Stimulated activated memory B cell treated with anti-CD40 and anti-IgM and Interleukin-4, amounts not matched to agents 10 μg/mL and 1 μg/mL and 100 μg/mL, for 72 hours (primary cell): ENCODE data around the gene PITPNB.

ENCODE experiments used
- ATAC-seq: fragments of 150-1000 bp; cut with Tn5 transposase; 2 replicates; pipeline ENCODE4 v1.10.0; 2021
- H3K27ac Mint-ChIP-seq: one replicate; pipeline ENCODE4 v1.8.0; 2022; ENCODE audit warnings: mild to moderate bottlenecking, mixed read lengths
- H3K27me3 Mint-ChIP-seq: one replicate; pipeline ENCODE4 v1.8.0; 2022; ENCODE audit warnings: mixed read lengths
- H3K36me3 Mint-ChIP-seq: one replicate; pipeline ENCODE4 v1.8.0; 2022; ENCODE audit warnings: mixed read lengths
- H3K4me1 Mint-ChIP-seq: one replicate; pipeline ENCODE4 v1.8.0; 2022; ENCODE audit warnings: mixed read lengths
- H3K4me3 Mint-ChIP-seq: one replicate; pipeline ENCODE4 v1.8.0; 2022; ENCODE audit warnings: mild to moderate bottlenecking, moderate library complexity, mixed read lengths
- H3K9me3 Mint-ChIP-seq: one replicate; pipeline ENCODE4 v1.8.0; 2022; ENCODE audit warnings: mixed read lengths

PITPNB gene

DNA sequence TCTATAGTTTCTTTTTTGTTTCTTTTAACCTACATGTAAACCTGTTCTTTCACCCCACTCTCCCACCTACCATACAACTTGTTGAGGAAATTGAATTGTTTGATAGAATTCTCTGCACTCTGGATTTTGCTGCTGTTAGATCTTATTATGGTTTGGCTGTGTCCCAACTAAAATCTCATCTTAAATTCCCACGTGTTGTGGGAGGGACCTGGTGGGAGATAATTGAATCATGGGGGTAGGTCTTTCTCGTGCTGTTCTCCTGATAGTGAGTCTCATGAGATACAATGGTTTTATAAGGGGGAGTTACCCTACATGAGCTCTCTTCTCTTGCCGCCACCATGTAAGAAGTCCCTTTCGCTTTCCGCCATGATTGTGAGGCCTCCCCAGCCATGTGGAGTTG, 15.0 kb upstream of the PITPNB start:
- Mint-ChIP-seq H3K36me3 (no peaks in the 10 kb centered on the region), H3K4me1 (no peaks in the 10 kb centered on the region), H3K9me3 (no peaks in the 10 kb centered on the region), H3K27me3 (no peaks in the 10 kb centered on the region), H3K27ac (no peak overlapping the region), H3K4me3 (no peak overlapping the region)
- ATAC-seq, result no peak

GRCh38 chr22:27933186-27933983, 14.3 kb upstream of the PITPNB start:
- H3K36me3 Mint-ChIP-seq, result no peaks in the 10 kb centered on the region
- H3K27ac Mint-ChIP-seq, result no peak overlapping the region
- no peaks in the 10 kb centered on the region for H3K9me3 Mint-ChIP-seq

DNA sequence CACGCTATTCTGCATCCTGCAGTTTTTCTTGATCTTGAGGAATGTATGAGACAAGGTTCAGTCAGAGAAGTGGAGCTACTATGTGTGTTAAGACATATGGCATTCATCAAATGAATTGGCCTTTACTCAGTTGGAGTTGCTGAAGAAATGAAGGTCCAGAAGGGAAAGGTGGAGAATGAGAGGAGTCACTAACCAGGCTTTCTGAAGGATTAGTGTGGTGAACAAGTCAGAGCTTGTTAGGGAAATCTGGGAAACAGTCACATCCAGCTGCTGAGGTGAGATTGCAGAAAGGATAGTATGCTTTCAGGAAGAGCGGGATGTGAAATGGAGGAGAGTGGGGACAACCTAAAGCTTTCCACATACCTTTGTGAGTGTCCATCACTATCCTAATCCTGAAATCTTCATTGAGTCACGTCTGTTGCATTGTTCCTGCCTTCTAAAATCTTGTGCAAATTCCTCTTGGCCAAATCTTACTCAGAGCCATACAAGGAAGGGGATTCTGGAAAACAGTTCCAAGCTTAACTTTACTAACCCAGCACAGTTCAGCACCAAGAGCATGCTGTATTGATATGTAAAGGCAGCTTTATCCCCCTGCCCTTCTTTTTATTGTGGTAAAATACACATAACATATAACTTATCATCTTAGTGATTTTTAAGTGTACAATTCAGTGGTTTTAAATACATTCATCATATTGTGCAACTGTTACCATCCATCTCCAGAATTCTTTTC, 11.4 kb upstream of the PITPNB start:
- ATAC-seq, result no peak
- H3K36me3 Mint-ChIP-seq, result no peaks in the 10 kb centered on the region
- H3K4me1 Mint-ChIP-seq, result peaks cover 9% of the 10 kb centered on the region
- no peak overlapping the region for H3K27ac Mint-ChIP-seq
- no peaks in the 10 kb centered on the region for H3K27me3 Mint-ChIP-seq
- no peaks in the 10 kb centered on the region for H3K9me3 Mint-ChIP-seq
- no peak overlapping the region for H3K4me3 Mint-ChIP-seq

More at GRCh38 chr22:27933186-27933983, 14.3 kb upstream of the PITPNB start:
- no peak for ATAC-seq
- Mint-ChIP-seq H3K27me3 (no peaks in the 10 kb centered on the region), H3K4me3 (no peak overlapping the region), H3K4me1 (no peaks in the 10 kb centered on the region)

DNA sequence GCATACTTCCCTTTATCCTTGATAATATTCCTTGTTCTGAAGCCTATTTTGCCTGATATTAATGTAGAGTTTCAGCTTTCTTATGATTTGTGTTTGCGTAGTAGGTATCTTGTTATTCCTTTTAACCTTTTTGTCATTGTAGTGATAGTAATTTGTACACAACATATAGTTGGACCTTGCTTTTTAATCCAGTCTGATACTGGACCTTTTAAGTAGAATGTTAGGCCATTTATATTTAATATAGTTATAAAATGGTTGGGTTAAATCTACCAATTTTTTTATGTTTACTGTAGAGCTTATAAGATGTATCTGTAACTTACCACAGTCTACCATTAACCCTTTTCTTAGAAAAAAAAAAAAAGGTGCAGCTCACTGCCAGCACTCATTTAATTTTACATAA, 8.6 kb upstream of the PITPNB start:
- no peaks in the 10 kb centered on the region for H3K9me3 Mint-ChIP-seq
- peaks cover 11% of the 10 kb centered on the region for H3K4me1 Mint-ChIP-seq
- no peak overlapping the region for H3K27ac Mint-ChIP-seq
- ATAC-seq, result no peak
- peaks cover 6% of the 10 kb centered on the region for H3K36me3 Mint-ChIP-seq
- H3K4me3 Mint-ChIP-seq, result no peak overlapping the region
- no peaks in the 10 kb centered on the region for H3K27me3 Mint-ChIP-seq

- H3K4me1 Mint-ChIP-seq, result peaks cover 22% of the 10 kb centered on the region
- ATAC-seq, result no peak
- no peaks in the 10 kb centered on the region for H3K9me3 Mint-ChIP-seq
- peaks cover 6% of the 10 kb centered on the region for H3K36me3 Mint-ChIP-seq
- H3K27ac Mint-ChIP-seq, result peak overlapping the region; percentile 55
- H3K4me3 Mint-ChIP-seq, result no peak overlapping the region
- H3K27me3 Mint-ChIP-seq, result no peaks in the 10 kb centered on the region
Observed at GRCh38 chr22:27925331-27925730, 6.3 kb upstream of the PITPNB start.

DNA sequence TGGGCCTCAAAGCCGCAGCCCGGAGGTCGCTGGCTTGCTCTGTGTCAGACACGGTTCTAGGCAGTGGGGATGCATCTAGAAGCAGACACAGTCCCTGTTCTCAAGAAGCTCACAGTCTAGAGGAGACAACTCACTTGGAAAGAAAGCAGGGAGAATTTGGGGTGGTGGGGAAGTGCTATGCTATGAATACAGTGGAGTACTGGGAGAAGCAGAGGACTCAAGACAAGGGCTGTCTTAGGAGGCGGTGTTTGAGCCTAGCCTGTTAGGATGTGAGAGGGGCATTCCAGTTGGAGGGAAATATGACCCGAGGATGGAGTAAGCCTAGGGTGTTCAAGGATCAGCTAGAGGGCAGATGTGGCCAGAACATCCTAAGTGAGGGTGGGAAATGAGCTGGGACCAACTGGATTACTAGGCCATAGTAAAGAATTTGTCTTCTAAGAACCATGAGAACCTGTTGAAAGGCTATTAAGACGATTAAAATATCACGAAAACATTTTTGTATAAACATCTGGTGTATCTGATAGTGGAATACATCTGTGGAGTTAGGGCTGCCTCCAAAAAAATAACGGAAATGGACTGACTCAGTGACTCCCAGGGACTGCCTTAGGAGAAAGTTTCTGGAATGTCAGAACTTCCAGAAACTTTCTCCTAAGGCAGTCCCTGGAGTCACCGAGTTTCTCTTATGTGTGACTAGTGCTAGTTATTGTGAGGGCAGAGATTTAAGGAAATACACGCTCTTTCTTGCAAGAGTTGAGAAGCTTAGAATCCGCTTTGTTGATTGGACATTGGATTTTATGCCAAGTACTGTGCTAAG, 1.1 kb upstream of the PITPNB start:
- peaks cover 15% of the 10 kb centered on the region for H3K36me3 Mint-ChIP-seq
- peak overlapping the region; percentile 90 for H3K4me3 Mint-ChIP-seq
- peak; percentile 68 for ATAC-seq
- peak overlapping the region; percentile 98 for H3K27ac Mint-ChIP-seq
- H3K4me1 Mint-ChIP-seq, result peaks cover 46% of the 10 kb centered on the region
- H3K9me3 Mint-ChIP-seq, result no peaks in the 10 kb centered on the region
- no peaks in the 10 kb centered on the region for H3K27me3 Mint-ChIP-seq

DNA sequence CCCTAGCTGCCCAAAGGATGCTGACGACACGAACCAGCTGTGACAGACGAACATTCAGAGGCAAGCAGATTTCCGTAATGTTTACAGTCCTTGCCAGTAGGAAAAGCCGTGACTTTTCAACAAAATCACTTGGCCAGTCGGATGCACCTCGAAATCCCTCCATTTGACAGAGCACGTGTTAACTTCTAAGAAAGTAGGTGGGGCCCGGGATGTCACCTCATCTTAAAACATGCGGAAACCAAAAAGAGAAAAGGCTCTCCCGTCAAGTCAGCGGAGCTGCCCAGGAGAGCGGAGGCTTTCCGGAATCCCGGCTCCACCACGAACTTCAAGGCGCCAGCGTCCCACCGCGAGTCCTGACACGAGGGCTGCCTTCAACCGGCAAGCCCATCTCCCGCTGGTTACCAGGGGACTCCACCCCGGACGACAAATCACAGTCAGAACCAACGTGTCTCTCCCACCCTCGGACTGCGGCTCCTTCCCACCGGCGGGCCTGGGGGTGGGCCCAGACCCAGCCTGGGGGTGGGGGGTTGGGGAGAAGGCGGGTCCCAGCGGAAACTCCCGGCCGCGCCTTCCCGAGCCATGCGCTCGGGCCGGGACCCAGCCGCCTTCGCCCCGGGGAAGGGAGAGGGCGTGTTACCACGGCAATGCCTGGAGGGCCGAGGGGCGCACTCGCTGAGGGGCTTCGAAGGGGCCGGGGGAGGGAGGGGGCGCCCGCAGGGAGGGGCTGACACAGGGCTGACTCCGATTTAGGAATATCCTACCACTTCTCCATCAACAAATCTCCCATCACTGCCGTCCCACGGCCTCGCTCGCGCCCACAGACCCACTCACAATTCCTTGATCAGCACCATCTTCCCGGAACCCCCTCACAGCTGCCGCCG, 475 bp downstream of the PITPNB start:
- ATAC-seq, result peak; percentile 54
- peaks cover 16% of the 10 kb centered on the region for H3K36me3 Mint-ChIP-seq

DNA sequence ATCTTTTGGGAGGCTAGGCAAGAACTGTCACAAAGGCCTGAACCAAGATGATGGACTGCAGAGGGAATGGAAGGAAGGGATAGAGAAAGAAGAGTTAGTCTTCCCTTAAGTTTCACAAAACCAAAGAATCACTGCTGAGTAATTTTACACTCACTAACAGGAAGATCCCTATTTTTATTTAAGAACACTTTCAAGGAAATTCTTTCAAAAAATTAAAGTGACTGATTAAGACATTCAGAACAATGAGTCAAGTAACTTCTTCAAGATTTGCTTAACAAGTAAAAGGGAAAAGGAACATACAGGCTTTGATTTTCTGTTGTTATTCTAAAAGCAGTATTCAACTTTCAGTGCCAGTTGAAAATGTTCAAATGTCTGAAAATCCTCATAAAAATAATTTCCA, 3.1 kb downstream of the PITPNB start:
- no peak for ATAC-seq
- Mint-ChIP-seq H3K27me3 (no peaks in the 10 kb centered on the region), H3K4me3 (no peak overlapping the region), H3K9me3 (no peaks in the 10 kb centered on the region), H3K27ac (peak overlapping the region; percentile 34), H3K36me3 (peaks cover 14% of the 10 kb centered on the region), H3K4me1 (peaks cover 65% of the 10 kb centered on the region)

More for the DNA sequence above, 475 bp downstream of the PITPNB start:
- Mint-ChIP-seq H3K27me3 (no peaks in the 10 kb centered on the region), H3K4me3 (peak overlapping the region; percentile 90), H3K9me3 (no peaks in the 10 kb centered on the region), H3K27ac (peak overlapping the region; percentile 98), H3K4me1 (peaks cover 62% of the 10 kb centered on the region)

GRCh38 chr22:27913162-27913741, 5.8 kb downstream of the PITPNB start:
- Mint-ChIP-seq H3K4me1 (peaks cover 52% of the 10 kb centered on the region), H3K9me3 (no peaks in the 10 kb centered on the region), H3K27ac (peak overlapping the region; percentile 39), H3K4me3 (no peak overlapping the region), H3K36me3 (peaks cover 36% of the 10 kb centered on the region), H3K27me3 (no peaks in the 10 kb centered on the region)
- ATAC-seq, result no peak

DNA sequence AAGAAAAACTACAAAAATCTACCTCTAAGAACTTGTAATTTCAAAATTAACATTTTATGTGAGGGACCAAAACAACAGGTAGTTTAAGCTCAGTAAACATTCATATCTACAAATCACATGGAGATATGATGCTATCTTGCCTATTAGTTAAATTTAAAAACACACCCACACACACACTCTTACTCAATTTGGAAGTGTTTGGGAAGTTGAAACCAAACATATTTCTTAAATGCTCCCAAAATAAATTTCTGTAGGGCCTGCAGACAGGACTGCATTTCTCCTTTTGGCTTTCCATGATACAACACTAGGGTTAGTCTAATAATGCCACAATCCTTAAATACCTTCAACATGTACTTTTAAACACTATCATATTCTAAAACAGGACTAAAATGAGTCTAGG, 7.0 kb downstream of the PITPNB start:
- Mint-ChIP-seq H3K27me3 (no peaks in the 10 kb centered on the region), H3K27ac (no peak overlapping the region), H3K4me1 (peaks cover 41% of the 10 kb centered on the region), H3K9me3 (no peaks in the 10 kb centered on the region), H3K36me3 (peaks cover 42% of the 10 kb centered on the region), H3K4me3 (no peak overlapping the region)
- no peak for ATAC-seq

DNA sequence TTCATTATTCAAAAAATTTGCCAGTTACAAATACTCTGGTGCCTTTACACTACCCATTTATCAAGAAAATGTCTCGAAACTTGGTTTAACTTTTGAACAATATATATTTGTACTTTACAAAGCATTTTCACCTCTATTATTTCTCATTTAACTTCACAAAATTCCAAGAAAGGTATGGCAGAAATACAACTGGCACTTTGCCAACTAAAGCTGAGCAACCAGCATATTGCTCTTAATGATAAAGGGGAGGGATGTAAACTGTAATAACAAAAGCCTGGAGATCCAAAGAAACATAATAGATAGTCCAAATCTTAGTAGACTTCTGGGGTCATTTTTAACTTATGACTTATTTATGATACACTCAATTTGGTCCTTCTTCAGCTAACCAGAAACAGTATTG, 7.7 kb downstream of the PITPNB start:
- Mint-ChIP-seq H3K27ac (no peak overlapping the region), H3K27me3 (no peaks in the 10 kb centered on the region), H3K4me1 (peaks cover 38% of the 10 kb centered on the region), H3K36me3 (peaks cover 46% of the 10 kb centered on the region), H3K4me3 (no peak overlapping the region), H3K9me3 (no peaks in the 10 kb centered on the region)
- ATAC-seq, result no peak

DNA sequence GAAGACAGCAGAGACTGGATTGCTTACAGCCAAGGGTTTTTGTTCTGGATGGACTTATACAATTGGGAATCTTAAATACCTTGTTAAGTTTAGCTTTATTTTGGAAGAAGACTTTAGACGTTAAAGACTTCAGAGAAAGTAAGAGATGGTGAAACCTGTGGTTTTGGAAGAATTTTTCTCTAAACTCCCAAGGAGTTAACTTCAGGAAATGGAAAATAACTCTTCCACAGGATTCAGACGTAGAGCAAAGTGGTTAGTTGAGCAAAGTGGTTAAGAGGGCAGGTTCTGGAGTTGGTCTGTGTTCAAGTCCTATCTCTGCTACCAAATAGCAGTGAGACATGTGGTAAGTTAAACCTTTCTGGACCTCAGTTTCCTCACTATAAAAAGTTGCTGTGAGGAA, 12.8 kb downstream of the PITPNB start:
- Mint-ChIP-seq H3K36me3 (peaks cover 72% of the 10 kb centered on the region), H3K4me1 (peaks cover 37% of the 10 kb centered on the region), H3K27ac (no peak overlapping the region), H3K4me3 (no peak overlapping the region), H3K9me3 (no peaks in the 10 kb centered on the region), H3K27me3 (no peaks in the 10 kb centered on the region)
- no peak for ATAC-seq

- peaks cover 43% of the 10 kb centered on the region for H3K4me1 Mint-ChIP-seq
- no peak overlapping the region for H3K27ac Mint-ChIP-seq
- no peak overlapping the region for H3K4me3 Mint-ChIP-seq
- H3K36me3 Mint-ChIP-seq, result peaks cover 72% of the 10 kb centered on the region
- ATAC-seq, result no peak
- H3K9me3 Mint-ChIP-seq, result no peaks in the 10 kb centered on the region
- H3K27me3 Mint-ChIP-seq, result no peaks in the 10 kb centered on the region
Observed at GRCh38 chr22:27905653-27906052, 13.4 kb downstream of the PITPNB start.

- Mint-ChIP-seq H3K9me3 (no peaks in the 10 kb centered on the region), H3K27ac (peak overlapping the region; percentile 12), H3K27me3 (no peaks in the 10 kb centered on the region), H3K4me3 (no peak overlapping the region), H3K4me1 (peaks cover 44% of the 10 kb centered on the region), H3K36me3 (peaks cover 65% of the 10 kb centered on the region)
- no peak for ATAC-seq
Observed at GRCh38 chr22:27903805-27904473, 15.1 kb downstream of the PITPNB start.
